AG09319 (cell line): Measurements from ENCODE around the gene XYLT1.

Experiments
- DNase-seq: peaks from one replicate; pipeline ENCODE4 v3.0.0-alpha.2; 2010; ENCODE audit warnings: low read depth; ENCODE audit errors: extremely low read depth
- TF ChIP-seq, protein P1 (sequence below): IDR thresholded peaks from 2 replicates; pipeline ENCODE4 v1.5.1; 2011; ENCODE audit warnings: low read depth, mild to moderate bottlenecking, inconsistent platforms, low read length, moderate library complexity

XYLT1 gene

DNA sequence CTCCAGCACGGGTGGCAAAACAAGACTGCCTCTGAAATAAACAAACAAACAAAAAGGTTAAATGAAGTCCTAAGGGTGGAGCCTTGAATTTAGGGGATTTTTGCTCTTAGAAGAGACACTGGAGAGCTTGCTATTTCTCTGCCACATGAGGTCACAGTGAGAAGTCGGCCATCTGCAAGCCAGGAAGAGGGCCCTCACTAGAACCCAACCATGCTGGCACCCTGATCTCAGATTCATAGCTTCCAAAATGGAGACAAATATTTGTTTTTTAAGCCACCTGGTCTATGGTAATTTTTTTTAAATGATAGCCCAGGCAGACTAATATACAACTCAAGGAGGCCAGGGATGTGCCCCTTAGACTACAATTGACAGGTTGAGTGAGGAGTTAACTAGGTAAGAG lies 255.5 kb downstream of the XYLT1 start:
- no peak for DNase-seq
- TF ChIP-seq, protein P1, sequence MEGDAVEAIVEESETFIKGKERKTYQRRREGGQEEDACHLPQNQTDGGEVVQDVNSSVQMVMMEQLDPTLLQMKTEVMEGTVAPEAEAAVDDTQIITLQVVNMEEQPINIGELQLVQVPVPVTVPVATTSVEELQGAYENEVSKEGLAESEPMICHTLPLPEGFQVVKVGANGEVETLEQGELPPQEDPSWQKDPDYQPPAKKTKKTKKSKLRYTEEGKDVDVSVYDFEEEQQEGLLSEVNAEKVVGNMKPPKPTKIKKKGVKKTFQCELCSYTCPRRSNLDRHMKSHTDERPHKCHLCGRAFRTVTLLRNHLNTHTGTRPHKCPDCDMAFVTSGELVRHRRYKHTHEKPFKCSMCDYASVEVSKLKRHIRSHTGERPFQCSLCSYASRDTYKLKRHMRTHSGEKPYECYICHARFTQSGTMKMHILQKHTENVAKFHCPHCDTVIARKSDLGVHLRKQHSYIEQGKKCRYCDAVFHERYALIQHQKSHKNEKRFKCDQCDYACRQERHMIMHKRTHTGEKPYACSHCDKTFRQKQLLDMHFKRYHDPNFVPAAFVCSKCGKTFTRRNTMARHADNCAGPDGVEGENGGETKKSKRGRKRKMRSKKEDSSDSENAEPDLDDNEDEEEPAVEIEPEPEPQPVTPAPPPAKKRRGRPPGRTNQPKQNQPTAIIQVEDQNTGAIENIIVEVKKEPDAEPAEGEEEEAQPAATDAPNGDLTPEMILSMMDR = no peak

DNA sequence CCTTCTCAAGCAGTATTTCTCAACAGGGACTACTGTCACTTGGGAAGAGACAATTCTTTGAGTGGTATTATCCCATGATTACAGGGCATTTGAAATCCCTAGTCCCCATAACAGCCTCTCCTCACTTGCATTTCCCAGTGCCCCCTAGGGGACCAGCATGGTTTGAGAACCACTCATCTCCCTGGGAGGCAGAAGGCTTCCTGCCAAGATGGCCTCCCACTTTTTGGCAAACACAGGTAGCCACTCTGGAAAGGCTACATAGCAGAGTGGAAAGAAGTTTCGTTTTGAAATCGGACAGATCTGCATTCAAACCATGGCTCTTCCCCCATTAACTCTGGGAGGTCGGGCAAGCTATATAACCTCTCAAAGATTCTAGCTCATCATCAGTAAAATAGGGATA lies 256.8 kb downstream of the XYLT1 start:
- TF ChIP-seq, protein P1 = no peak

DNA sequence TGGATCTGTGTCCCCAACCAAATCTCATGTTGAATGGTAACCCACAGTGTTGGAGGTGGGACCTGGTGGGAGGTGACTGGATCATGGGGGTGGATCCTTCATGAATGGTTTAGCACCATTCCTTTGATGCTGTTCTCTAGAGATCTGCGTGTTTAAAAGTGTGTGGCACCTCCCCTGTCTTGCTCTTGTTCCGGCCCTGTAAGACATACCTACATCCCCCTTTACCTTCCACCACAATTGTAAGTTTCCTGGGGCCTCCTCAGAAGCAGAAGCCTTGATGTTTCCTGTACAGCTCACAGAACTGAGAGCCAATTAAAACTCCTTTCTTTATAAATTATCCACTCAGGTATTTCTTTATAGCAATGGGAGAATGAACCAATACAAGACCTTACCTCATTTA lies 257.7 kb downstream of the XYLT1 start:
- DNase-seq = no peak
- TF ChIP-seq, protein P1 = no peak

More for the DNA sequence above, 256.8 kb downstream of the XYLT1 start:
- DNase-seq = no peak

DNA sequence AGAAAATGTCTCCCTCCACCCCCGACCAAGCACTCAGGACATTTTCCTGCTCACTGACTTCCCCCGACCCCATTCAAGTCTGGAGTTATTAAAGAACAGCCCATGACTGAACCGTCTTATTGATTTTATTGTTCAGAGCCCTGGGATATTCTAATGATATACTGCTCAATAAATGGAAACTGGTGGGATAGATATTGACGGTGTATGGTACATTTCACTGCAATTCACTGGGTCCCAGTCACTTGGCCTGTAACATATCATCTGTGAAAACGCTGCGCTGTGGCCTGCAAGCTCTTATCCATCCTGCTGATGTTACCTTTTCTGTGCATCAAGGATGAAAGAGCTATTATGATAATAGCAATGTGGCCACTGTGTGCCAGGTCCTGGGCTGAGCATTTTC lies 258.2 kb downstream of the XYLT1 start:
- no peak for DNase-seq
- TF ChIP-seq, protein P1 = no peak

DNA sequence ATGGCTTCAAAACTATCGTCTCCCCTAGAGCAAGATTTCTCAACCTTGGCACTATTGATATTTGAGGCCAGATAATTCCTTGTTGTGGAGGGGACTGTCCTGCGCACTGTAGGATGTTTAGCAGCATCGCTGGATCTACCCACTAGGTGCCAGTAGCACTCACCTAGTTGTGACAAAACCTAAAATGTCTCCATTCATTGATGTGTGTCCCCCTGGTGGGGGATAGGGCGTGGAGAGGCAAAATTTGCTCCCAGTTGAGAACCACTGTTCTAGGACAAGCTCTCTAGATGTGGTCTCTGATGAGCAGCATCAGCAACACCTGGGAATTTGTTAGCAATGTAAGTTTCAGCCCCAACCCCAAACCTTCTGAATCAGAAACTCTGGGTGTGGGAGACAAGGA lies 259.0 kb downstream of the XYLT1 start:
- TF ChIP-seq, protein P1 = peak; percentile 6; the same call in 1 of the 2 replicates
- DNase-seq = no peak

DNA sequence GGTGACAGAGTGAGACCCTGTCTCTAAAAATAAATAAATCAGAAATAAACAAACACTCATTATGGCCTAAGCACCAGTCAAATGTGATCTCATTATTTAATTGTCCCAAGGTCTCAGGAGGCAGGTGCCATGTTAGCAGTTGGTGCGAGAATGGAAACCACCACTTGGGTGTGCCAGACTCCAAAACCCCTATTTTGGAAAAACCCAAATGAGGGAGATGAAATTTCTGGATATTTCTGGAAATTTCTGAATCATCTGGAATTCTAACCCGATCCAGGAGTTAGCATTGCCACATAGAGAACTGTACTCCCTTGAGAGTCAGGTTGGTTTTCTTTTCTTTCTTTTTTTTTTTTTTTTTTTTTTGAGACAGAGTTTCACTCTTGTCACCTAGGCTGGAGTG lies 264.0 kb downstream of the XYLT1 start:
- no peak for DNase-seq
- TF ChIP-seq, protein P1 = peak; percentile 19

DNA sequence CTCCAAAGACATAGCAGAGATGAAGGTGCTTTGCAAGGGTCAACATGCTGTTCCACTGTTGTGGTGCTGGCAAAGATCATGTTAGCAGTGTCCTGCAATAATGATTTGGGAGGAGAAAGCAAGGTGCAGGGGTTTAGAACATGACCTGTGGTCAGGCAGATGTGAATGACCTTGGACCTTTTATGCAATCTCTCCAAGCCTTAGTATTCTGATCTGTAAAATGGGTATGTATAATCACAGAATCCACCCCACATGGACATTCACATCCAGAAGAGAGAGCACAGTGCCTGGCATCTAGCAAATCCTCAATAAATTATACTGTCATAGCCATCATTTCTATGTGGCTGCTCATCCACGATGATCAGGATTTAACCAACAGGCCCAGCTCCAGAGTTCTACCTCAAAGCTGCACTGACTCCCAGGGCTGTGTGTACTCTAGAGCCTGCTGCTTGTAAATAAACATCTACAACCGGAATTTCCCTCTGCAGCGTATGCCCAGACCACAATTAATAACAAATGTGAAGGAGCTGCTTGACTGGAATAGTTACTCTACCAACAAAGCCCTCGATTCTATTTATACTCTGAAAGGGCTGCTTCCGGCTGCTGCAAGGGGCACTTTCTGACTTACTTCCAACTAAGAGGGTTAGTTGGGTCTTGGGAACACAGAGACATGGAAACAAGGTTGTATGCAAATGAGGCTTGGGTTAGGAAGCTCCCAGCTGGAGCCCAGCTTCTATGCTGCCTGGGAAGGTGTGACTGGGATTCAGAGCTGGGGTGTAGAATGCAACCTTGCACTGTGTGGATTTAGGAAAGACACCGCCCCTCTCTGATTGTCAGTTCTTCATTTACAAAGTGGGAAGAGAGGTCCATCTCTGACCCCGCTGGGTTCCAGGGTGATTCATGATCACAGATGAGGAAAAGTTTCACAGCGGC lies 265.2 kb downstream of the XYLT1 start:
- TF ChIP-seq, protein P1 = no peak
- DNase-seq = peak; percentile 87
